Measurements from ENCODE around the gene KPNB1.

DNA sequence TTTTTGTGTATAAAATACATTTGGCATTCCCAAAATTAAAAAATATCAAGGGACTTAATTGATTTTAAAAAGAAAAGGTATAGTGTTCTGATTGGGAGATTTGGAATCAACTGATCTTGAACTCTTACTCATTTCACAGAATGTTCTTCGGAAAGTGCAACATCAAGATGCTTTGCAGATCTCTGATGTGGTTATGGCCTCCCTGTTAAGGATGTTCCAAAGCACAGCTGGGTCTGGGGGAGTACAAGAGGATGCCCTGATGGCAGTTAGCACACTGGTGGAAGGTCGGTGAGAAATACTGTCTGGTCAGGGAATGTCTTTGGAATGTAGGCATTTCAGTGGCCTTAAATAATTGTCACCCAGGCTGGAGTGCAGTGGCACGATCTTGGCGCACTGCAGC is 24.8 kb downstream of the KPNB1 start:
- TF ChIP-seq ARNT (IDR thresholded peaks at IDR 0.05) = no peak
- no peak for TF ChIP-seq FOXM1 (IDR thresholded peaks at IDR 0.05; ENCODE audit: borderline replicate concordance)
- TF ChIP-seq CTBP1 (IDR thresholded peaks at IDR 0.05; ENCODE audit: borderline replicate concordance) = no peak
- no peak for TF ChIP-seq FOXA1 (IDR thresholded peaks at IDR 0.05)
- no peak for TF ChIP-seq FOXK2 (IDR thresholded peaks at IDR 0.05)
- no peak for TF ChIP-seq NFRKB (IDR thresholded peaks at IDR 0.05)
- no peak for TF ChIP-seq PKNOX1 (IDR thresholded peaks at IDR 0.05)
- no peak for TF ChIP-seq L3MBTL2 (conservative IDR thresholded peaks at IDR 0.05)
- TF ChIP-seq SP1 (IDR thresholded peaks at IDR 0.05) = no peak
- no peak for TF ChIP-seq TARDBP (IDR thresholded peaks at IDR 0.05)
- no peak for TF ChIP-seq LEF1 (IDR thresholded peaks at IDR 0.05; ENCODE audit: borderline replicate concordance)
- no peak for TF ChIP-seq BHLHE40 (IDR thresholded peaks at IDR 0.05; ENCODE audit: borderline replicate concordance)
